Smooth muscle cell of the brain vasculature (primary cell): ENCODE measurements around the gene CLSTN2.

Source experiments
- DNase-seq: peaks from one replicate; pipeline ENCODE4 v3.0.0-alpha.2; 2012; ENCODE audit warnings: low read depth, low spot score

CLSTN2 gene

GRCh38 chr3:140187028-140187427 is 252.0 kb downstream of the CLSTN2 start:
- DNase-seq: no peak

- no peak for DNase-seq
Measured at GRCh38 chr3:140187656-140188221, 252.8 kb downstream of the CLSTN2 start.

- no peak for DNase-seq
Measured at GRCh38 chr3:140188285-140188684, 253.3 kb downstream of the CLSTN2 start.

- DNase-seq: no peak
Measured at GRCh38 chr3:140189267-140189666, 254.3 kb downstream of the CLSTN2 start.

GRCh38 chr3:140189976-140190375 is 255.0 kb downstream of the CLSTN2 start:
- no peak for DNase-seq

- no peak for DNase-seq
Measured at GRCh38 chr3:140196970-140197369, 262.0 kb downstream of the CLSTN2 start.

GRCh38 chr3:140198242-140198641 is 263.3 kb downstream of the CLSTN2 start:
- no peak for DNase-seq

GRCh38 chr3:140199008-140199407 is 264.0 kb downstream of the CLSTN2 start:
- DNase-seq: no peak

- DNase-seq: no peak
Measured at GRCh38 chr3:140199743-140200142, 264.8 kb downstream of the CLSTN2 start.

GRCh38 chr3:140203510-140203909 is 268.5 kb downstream of the CLSTN2 start:
- no peak for DNase-seq

- no peak for DNase-seq
Measured at GRCh38 chr3:140204271-140204984, 269.4 kb downstream of the CLSTN2 start.

- DNase-seq: no peak
Measured at GRCh38 chr3:140205598-140205997, 270.6 kb downstream of the CLSTN2 start.

- peak; percentile 17 for DNase-seq
Measured at GRCh38 chr3:140206196-140207040, 271.4 kb downstream of the CLSTN2 start.

GRCh38 chr3:140207541-140207940 is 272.6 kb downstream of the CLSTN2 start:
- DNase-seq: no peak

- DNase-seq: no peak
Measured at GRCh38 chr3:140216249-140216648, 281.3 kb downstream of the CLSTN2 start.

GRCh38 chr3:140219291-140219690 is 284.3 kb downstream of the CLSTN2 start:
- no peak for DNase-seq

GRCh38 chr3:140219923-140220452 is 285.0 kb downstream of the CLSTN2 start:
- no peak for DNase-seq

GRCh38 chr3:140223197-140223596 is 288.2 kb downstream of the CLSTN2 start:
- DNase-seq: no peak

- DNase-seq: peak; percentile 10
Measured at GRCh38 chr3:140223631-140224030, 288.6 kb downstream of the CLSTN2 start.

- DNase-seq: no peak
Measured at GRCh38 chr3:140224307-140224706, 289.3 kb downstream of the CLSTN2 start.

GRCh38 chr3:140225996-140226395 is 291.0 kb downstream of the CLSTN2 start:
- DNase-seq: no peak

- DNase-seq: no peak
Measured at GRCh38 chr3:140233702-140234101, 298.7 kb downstream of the CLSTN2 start.
